Fibroblast of the aortic adventitia (primary cell): ENCODE results near the gene IST1. TPM values are rescaled to one million over a fixed set of nuclear protein-coding genes. Genes with fewer than 3 reads are reported as not detected.

Experiments used
- DNase-seq: peaks from one replicate; pipeline ENCODE4 v3.0.0-alpha.2; 2010; ENCODE audit warnings: low read depth
- H3K4me3 ChIP-seq: 2 replicates; pipeline ENCODE4 v1.5.1; 2011; ENCODE audit warnings: low read depth, mild to moderate bottlenecking, control low read depth, low read length, moderate library complexity
- CTCF ChIP-seq: IDR thresholded peaks from 2 replicates; pipeline ENCODE4 v1.5.1; 2011; ENCODE audit warnings: mild to moderate bottlenecking, low read length, control low read depth, inconsistent platforms; ENCODE audit not compliant: insufficient read depth
- total RNA-seq: library from RNA; depleted of rRNA; stranded (reverse); fragments of >200 nt; gene quantifications from 2 replicates; pipeline ENCODE4 v1.2.3, GENCODE V29; 2012; ENCODE audit warnings: low replicate concordance

The IST1 gene
- total RNA-seq, 1 donor = 172 TPM

- DNase-seq = no peak
- no peak overlapping the region for H3K4me3 ChIP-seq
- no peak for TF ChIP-seq CTCF
These were observed 16.4 kb upstream of the IST1 start for GRCh38 chr16:71878911-71879310.

GRCh38 chr16:71880176-71880575, 15.2 kb upstream of the IST1 start:
- DNase-seq = no peak
- no peak overlapping the region for H3K4me3 ChIP-seq
- TF ChIP-seq CTCF = no peak

GRCh38 chr16:71882505-71883167, 12.7 kb upstream of the IST1 start:
- peak; percentile 82 for DNase-seq
- peak overlapping the region; percentile 72 for H3K4me3 ChIP-seq
- peak; percentile 97 for TF ChIP-seq CTCF

GRCh38 chr16:71883168-71883848, 12.0 kb upstream of the IST1 start:
- peak; percentile 51 for TF ChIP-seq CTCF
- H3K4me3 ChIP-seq = peak overlapping the region; percentile 72
- peak; percentile 13 for DNase-seq

- TF ChIP-seq CTCF = no peak
- DNase-seq = peak; percentile 49
- H3K4me3 ChIP-seq = peak within 1 kb of the TSS; percentile 72
These were observed 11.3 kb upstream of the IST1 start, which contains the start of gene ZNF821 for GRCh38 chr16:71883849-71884638. ZNF821 (minus strand) TSS chr16:71884182; CDS start chr16:71879946, 4,236 bp downstream.

- no peak for TF ChIP-seq CTCF
- no peak overlapping the region for H3K4me3 ChIP-seq
- DNase-seq = no peak
These were observed 10.1 kb upstream of the IST1 start for GRCh38 chr16:71885261-71885650.
